BJ (cell line): ENCODE data around the gene COL20A1. TPM values are rescaled to one million over a fixed set of nuclear protein-coding genes. Genes with fewer than 3 reads are reported as not detected.

Experiments used
- CTCF ChIA-PET: fragments of 350-600 bp; formaldehyde crosslinking; extraction: SDS; loops from one replicate; lab custom pipeline; 2021; ENCODE audit warnings: antibody characterized with exemption, inconsistent platforms; lab: Yijun Ruan, JAX
- POLR2A ChIA-PET: fragments of 300-600 bp; sonication (Branson Sonifier 250); formaldehyde crosslinking; extraction: SDS; loops from one replicate; lab custom pipeline; 2021; ENCODE audit warnings: antibody characterized with exemption; lab: Charles Lee
- DNase-seq: peaks from one replicate; pipeline ENCODE4 v3.0.0-alpha.2; 2011; ENCODE audit warnings: low read depth
- H3K27me3 ChIP-seq: 2 replicates; pipeline ENCODE4 v1.6.0; 2011; ENCODE audit warnings: low read length; ENCODE audit not compliant: control insufficient read depth, insufficient read depth
- H3K36me3 ChIP-seq: 2 replicates; pipeline ENCODE4 v1.5.1; 2011; ENCODE audit warnings: low read length; ENCODE audit not compliant: control insufficient read depth, insufficient read depth
- H3K4me3 ChIP-seq: 2 replicates; pipeline ENCODE4 v1.5.1; 2011; ENCODE audit warnings: low read depth, mild to moderate bottlenecking, control low read depth, low read length
- polyA plus RNA-seq: library from polyadenylated mRNA; depleted of rRNA; stranded (reverse); fragments of >200 nt; gene quantifications from 2 replicates; pipeline ENCODE4 v1.2.3, GENCODE V29; 2011
- TF ChIP-seq, protein P1 (sequence below): IDR thresholded peaks from 2 replicates; pipeline ENCODE4 v1.5.1; 2011; ENCODE audit warnings: low read depth, mild to moderate bottlenecking, control low read depth, inconsistent platforms, low read length, moderate library complexity; ENCODE audit not compliant: insufficient read depth

Gene COL20A1
- polyA plus RNA-seq, 1 experiment: not detected

DNA sequence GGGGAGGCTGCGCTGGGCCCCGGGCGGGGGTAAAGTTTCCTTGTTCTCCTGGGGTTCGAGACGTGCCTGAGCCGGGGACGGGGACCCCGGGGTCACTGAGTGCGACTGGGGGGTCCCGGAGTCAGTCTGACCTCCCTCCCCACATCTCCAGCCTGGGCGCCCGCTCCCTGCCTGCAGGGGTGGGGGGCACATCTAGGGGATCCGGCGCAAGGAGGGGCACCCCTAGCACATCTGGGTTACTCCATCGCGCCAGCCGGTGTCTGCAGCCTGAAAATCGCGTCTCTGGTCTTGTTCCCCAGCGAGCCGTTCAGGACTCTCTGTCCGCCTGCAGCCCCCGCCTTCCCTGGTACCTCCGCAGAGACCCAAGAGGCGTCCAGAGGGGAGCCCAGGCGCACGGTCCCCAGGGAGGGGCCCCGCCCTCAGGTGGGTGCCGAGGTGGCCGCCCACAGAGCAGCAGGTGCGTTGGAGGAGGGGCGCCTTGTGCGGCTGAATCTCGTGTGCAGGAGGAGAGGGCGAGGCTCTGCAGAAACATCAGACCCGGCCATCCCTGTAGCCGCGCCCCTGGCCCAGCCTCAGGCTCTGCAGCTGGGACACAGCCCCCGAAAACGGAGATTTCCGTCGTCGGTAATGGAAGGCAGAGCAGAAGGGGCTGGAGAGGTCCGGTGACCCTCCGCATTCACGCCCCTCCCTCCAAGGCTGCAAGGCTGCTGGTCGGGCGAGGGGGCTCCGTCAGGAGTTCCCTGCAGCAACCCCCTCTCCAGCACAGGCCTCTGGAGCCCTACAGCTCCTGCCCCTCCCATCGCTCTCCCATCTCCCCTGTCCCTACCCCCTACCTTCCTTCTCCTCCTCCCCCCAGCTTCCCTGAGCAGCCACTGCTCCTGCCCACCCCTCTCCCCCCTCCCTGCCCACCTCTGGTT, 68.8 kb downstream of the COL20A1 start:
- CTCF ChIA-PET: interaction anchor here (1.0 kb wide), 1 partner anchor 53 kb away, joined by 3 read pairs; no protein-coding TSS in a partner anchor
- TF ChIP-seq, protein P1, sequence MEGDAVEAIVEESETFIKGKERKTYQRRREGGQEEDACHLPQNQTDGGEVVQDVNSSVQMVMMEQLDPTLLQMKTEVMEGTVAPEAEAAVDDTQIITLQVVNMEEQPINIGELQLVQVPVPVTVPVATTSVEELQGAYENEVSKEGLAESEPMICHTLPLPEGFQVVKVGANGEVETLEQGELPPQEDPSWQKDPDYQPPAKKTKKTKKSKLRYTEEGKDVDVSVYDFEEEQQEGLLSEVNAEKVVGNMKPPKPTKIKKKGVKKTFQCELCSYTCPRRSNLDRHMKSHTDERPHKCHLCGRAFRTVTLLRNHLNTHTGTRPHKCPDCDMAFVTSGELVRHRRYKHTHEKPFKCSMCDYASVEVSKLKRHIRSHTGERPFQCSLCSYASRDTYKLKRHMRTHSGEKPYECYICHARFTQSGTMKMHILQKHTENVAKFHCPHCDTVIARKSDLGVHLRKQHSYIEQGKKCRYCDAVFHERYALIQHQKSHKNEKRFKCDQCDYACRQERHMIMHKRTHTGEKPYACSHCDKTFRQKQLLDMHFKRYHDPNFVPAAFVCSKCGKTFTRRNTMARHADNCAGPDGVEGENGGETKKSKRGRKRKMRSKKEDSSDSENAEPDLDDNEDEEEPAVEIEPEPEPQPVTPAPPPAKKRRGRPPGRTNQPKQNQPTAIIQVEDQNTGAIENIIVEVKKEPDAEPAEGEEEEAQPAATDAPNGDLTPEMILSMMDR: no peak
- no peak for DNase-seq
- Histone ChIP-seq H3K27me3 (peaks cover 4% of the 10 kb centered on the region; the same call in 1 of the 2 replicates), H3K36me3 (no peaks in the 10 kb centered on the region), H3K4me3 (no peak overlapping the region)
- POLR2A ChIA-PET: no interaction called here

DNA sequence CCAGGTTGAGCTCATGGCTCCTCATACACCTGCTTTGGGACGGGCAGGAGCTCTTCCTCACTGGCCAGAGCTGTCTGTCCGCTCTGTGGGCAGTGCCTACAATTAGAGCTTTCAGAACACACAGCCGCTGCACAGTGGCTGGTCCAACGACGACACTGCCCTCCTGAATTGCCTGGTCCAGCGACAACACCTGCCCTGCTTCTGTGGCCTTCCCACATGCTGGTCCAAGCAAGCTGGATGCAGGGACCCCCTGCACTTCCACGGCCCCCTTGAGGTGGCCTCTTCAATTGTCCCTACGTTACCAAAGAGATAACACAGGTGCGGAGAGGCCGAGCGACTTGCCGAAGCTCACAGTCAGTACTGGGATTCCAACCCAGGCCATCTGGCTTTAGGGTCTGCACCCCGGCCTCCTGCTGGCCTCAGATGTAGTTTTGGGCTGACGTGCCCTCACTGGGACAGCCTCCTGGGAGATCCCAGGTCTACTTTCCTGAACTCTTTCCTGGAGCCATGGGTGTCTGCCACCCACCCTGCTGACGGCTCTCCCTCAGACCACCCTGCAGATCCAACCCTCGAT, 69.5 kb downstream of the COL20A1 start:
- ChIA-PET POLR2A (no interaction called here), CTCF (interaction anchor here (1.0 kb wide), 1 partner anchor 53 kb away, joined by 3 read pairs; no protein-coding TSS in a partner anchor)
- H3K36me3 ChIP-seq: no peaks in the 10 kb centered on the region
- H3K4me3 ChIP-seq: no peak overlapping the region
- H3K27me3 ChIP-seq: peaks cover 4% of the 10 kb centered on the region; the same call in 1 of the 2 replicates
- no peak for DNase-seq
- TF ChIP-seq, protein P1: no peak

GRCh38 chr20:63363013-63363957, 70.3 kb downstream of the COL20A1 start:
- Histone ChIP-seq H3K36me3 (no peaks in the 10 kb centered on the region), H3K4me3 (no peak overlapping the region), H3K27me3 (peaks cover 4% of the 10 kb centered on the region; the same call in 1 of the 2 replicates)
- POLR2A ChIA-PET: no interaction called here
- TF ChIP-seq, protein P1: no peak
- no peak for DNase-seq
- CTCF ChIA-PET: interaction anchor here (2.0 kb wide), 1 partner anchor 54 kb away, joined by 7 read pairs; no protein-coding TSS in a partner anchor

DNA sequence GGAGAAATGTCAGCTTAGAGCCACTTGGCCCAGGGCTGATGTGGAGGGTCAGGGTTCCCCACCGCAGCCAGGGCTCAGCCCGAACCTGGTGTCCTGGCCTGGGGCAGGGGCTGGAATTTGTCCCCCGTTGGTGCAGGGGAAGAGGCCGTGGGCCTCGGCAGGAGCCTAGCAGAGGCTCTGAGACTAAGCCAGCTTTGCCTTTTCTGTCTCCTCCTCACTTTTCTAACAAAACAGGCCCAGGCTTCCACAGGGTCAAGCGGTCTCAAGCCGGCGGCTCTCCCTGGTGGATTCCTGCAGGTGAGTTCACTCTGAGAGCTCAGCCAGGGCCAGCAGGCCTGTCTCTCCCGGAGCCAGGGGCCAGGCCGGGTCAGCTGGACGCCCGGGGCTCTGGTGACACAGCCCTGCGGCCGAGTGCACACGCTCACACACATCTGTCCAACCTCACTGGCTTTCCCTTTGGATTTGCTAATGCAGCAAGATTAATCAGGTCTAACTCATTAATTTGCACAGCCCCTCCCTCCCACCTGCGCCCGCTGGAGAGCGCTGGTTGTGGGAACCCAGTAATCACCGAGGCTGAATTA, 71.1 kb downstream of the COL20A1 start:
- POLR2A ChIA-PET: no interaction called here
- no peak for DNase-seq
- Histone ChIP-seq H3K4me3 (no peak overlapping the region), H3K27me3 (peaks cover 6% of the 10 kb centered on the region; the same call in 1 of the 2 replicates), H3K36me3 (no peaks in the 10 kb centered on the region)
- TF ChIP-seq, protein P1: no peak
- CTCF ChIA-PET: interaction anchor here (1.6 to 2.0 kb wide), 2 partner anchors 16 to 55 kb away, joined by 4 to 7 read pairs; no protein-coding TSS in a partner anchor
